Suprapubic skin (tissue), 4 donors: Measurements from ENCODE around the gene SAP25. TPM values are rescaled to one million over a fixed set of nuclear protein-coding genes. Genes with fewer than 3 reads are reported as not detected.

Experiments
- DNase-seq, 2 donors: peaks; one replicate each; pipeline ENCODE4 v3.0.0-alpha.2; 2019; ENCODE audit warnings: low spot score in 2 of 2
- H3K27ac ChIP-seq: fragments of 200-600 bp; sonication (generic); one replicate; pipeline ENCODE4 v1.5.1; 2019
- H3K27me3 ChIP-seq: fragments of 200-600 bp; sonication (generic); one replicate; pipeline ENCODE4 v1.5.1; 2019
- H3K36me3 ChIP-seq: fragments of 200-600 bp; sonication (generic); one replicate; pipeline ENCODE4 v1.5.1; 2019
- H3K4me1 ChIP-seq: fragments of 200-600 bp; sonication (generic); one replicate; pipeline ENCODE4 v1.5.1; 2019
- H3K4me3 ChIP-seq: fragments of 200-600 bp; sonication (generic); one replicate; pipeline ENCODE4 v1.5.1; 2019; ENCODE audit warnings: mild to moderate bottlenecking
- H3K9me3 ChIP-seq: fragments of 200-600 bp; sonication (generic); one replicate; pipeline ENCODE4 v1.5.1; 2019
- CTCF ChIP-seq, 2 donors: fragments of 200-600 bp in 1 of 2; fragments of 450-650 bp in 1 of 2; sonication (generic) in 1 of 2; IDR thresholded peaks; one replicate each; pipeline ENCODE4 v1.5.1; 2016 to 2019; ENCODE audit warnings: antibody characterized with exemption in 2 of 2, mild to moderate bottlenecking in 1 of 2, moderate library complexity in 1 of 2
- EP300 ChIP-seq: sonication (generic); formaldehyde crosslinking; IDR thresholded peaks from one replicate; pipeline ENCODE4 v1.6.1; 2017; ENCODE audit warnings: antibody characterized with exemption
- POLR2A ChIP-seq, 2 donors: fragments of 450-650 bp; IDR thresholded peaks; one replicate each; pipeline ENCODE4 v1.6.1; 2017; ENCODE audit warnings: antibody characterized with exemption in 2 of 2, mild to moderate bottlenecking in 2 of 2, moderate library complexity in 2 of 2
- POLR2AphosphoS5 ChIP-seq, 3 donors: sonication (generic); formaldehyde crosslinking; IDR thresholded peaks; one replicate each; pipeline ENCODE4 v1.6.1; 2017; ENCODE audit warnings: antibody characterized with exemption in 3 of 3
- WGBS: methylation state at CpG from one replicate; pipeline ENCODE4 v1.1.5; 2018; 5-methylcytosine and 5-hydroxymethylcytosine counted together
- total RNA-seq, 4 donors: library from RNA; depleted of rRNA; stranded (reverse); fragments of >200 nt; gene quantifications; one replicate each; pipeline ENCODE4 v1.1.0, GENCODE V29; 2016

Gene SAP25
- total RNA-seq, 4 donors from 2014 or later: 2.7 to 3.8 TPM; not detected in 2

- Histone ChIP-seq H3K27me3 (no peaks in the 10 kb centered on the region), H3K4me1 (no peaks in the 10 kb centered on the region), H3K9me3 (no peaks in the 10 kb centered on the region), H3K4me3 (no peak overlapping the region), H3K27ac (no peak overlapping the region), H3K36me3 (peaks cover 20% of the 10 kb centered on the region)
- DNase-seq: no peak
- 88% methylated on average over 8 of the region's 8 CpGs for WGBS
- TF ChIP-seq POLR2AphosphoS5 (IDR thresholded peaks at IDR 0.05): no peak
- no peak for TF ChIP-seq EP300
- TF ChIP-seq POLR2A (IDR thresholded peaks at IDR 0.05): no peak
- no peak for TF ChIP-seq CTCF (IDR thresholded peaks at IDR 0.05)
Measured at GRCh38 chr7:100563100-100563564, 10.6 kb downstream of the SAP25 start.

- Histone ChIP-seq H3K27ac (no peak overlapping the region), H3K9me3 (no peaks in the 10 kb centered on the region), H3K4me3 (no peak overlapping the region), H3K4me1 (no peaks in the 10 kb centered on the region), H3K27me3 (no peaks in the 10 kb centered on the region), H3K36me3 (peaks cover 20% of the 10 kb centered on the region)
- TF ChIP-seq CTCF (IDR thresholded peaks at IDR 0.05): no peak
- no peak for TF ChIP-seq EP300
- TF ChIP-seq POLR2A (IDR thresholded peaks at IDR 0.05): no peak
- no peak for TF ChIP-seq POLR2AphosphoS5 (IDR thresholded peaks at IDR 0.05)
- no peak for DNase-seq
- 87% methylated on average over 18 of the region's 26 CpGs for WGBS
Measured at GRCh38 chr7:100562195-100563099, 11.3 kb downstream of the SAP25 start.

GRCh38 chr7:100561491-100562194 lies 12.1 kb downstream of the SAP25 start:
- 96% methylated on average over 10 of the region's 12 CpGs for WGBS
- Histone ChIP-seq H3K4me1 (no peaks in the 10 kb centered on the region), H3K27ac (no peak overlapping the region), H3K4me3 (no peak overlapping the region), H3K36me3 (peaks cover 20% of the 10 kb centered on the region), H3K9me3 (no peaks in the 10 kb centered on the region), H3K27me3 (no peaks in the 10 kb centered on the region)
- TF ChIP-seq POLR2A (IDR thresholded peaks at IDR 0.05) (no peak), EP300 (no peak), CTCF (IDR thresholded peaks at IDR 0.05) (no peak)
- DNase-seq: no peak

- no peak for DNase-seq
- Histone ChIP-seq H3K36me3 (peaks cover 31% of the 10 kb centered on the region), H3K4me3 (no peak overlapping the region), H3K9me3 (no peaks in the 10 kb centered on the region), H3K27ac (peak overlapping the region; percentile 32), H3K4me1 (no peaks in the 10 kb centered on the region), H3K27me3 (no peaks in the 10 kb centered on the region)
- TF ChIP-seq POLR2A (IDR thresholded peaks at IDR 0.05): no peak
- 87% methylated on average over 3 of the region's 4 CpGs for WGBS
Measured at GRCh38 chr7:100559127-100559526, 14.6 kb downstream of the SAP25 start.

- no peak for DNase-seq
- no peak overlapping the region for H3K27ac ChIP-seq
- no peak overlapping the region for H3K4me3 ChIP-seq
- no peaks in the 10 kb centered on the region for H3K4me1 ChIP-seq
- WGBS: 65% methylated on average over 4 of the region's 4 CpGs
- no peak for TF ChIP-seq EP300
- no peak for TF ChIP-seq POLR2AphosphoS5 (IDR thresholded peaks at IDR 0.05)
- no peak for TF ChIP-seq CTCF (IDR thresholded peaks at IDR 0.05)
- no peak for TF ChIP-seq POLR2A (IDR thresholded peaks at IDR 0.05)
- no peaks in the 10 kb centered on the region for H3K9me3 ChIP-seq
- peaks cover 28% of the 10 kb centered on the region for H3K36me3 ChIP-seq
- H3K27me3 ChIP-seq: no peaks in the 10 kb centered on the region
Measured at GRCh38 chr7:100556541-100556940, 17.2 kb downstream of the SAP25 start.
